ENCODE results near the gene FOXJ3. TPM values are rescaled to one million over a fixed set of nuclear protein-coding genes. Genes with fewer than 3 reads are reported as not detected.

The FOXJ3 gene
- total RNA-seq, 1 donor, result 34.5 TPM

GRCh38 chr1:42334240-42335049, 590 bp downstream of the FOXJ3 start:
- H3K4me3 ChIP-seq (ENCODE audit: low read depth, low read length), result peak overlapping the region; percentile 97
- TF ChIP-seq CTCF (IDR thresholded peaks at IDR 0.05; ENCODE audit: insufficient read depth, low read depth, low read length), result peak; percentile 7
- DNase-seq (ENCODE audit: low read depth), result peak; percentile 64

- DNase-seq (ENCODE audit: low read depth), result peak; percentile 23
- TF ChIP-seq CTCF (IDR thresholded peaks at IDR 0.05; ENCODE audit: insufficient read depth, low read depth, low read length), result peak; percentile 0
- H3K4me3 ChIP-seq (ENCODE audit: low read depth, low read length), result peak overlapping the region; percentile 97
These were observed 1.3 kb downstream of the FOXJ3 start for GRCh38 chr1:42333662-42334239.

- DNase-seq (ENCODE audit: low read depth), result no peak
- no peak for TF ChIP-seq CTCF (IDR thresholded peaks at IDR 0.05; ENCODE audit: insufficient read depth, low read depth, low read length)
- H3K4me3 ChIP-seq (ENCODE audit: low read depth, low read length), result no peak overlapping the region
These were observed 2.2 kb downstream of the FOXJ3 start for GRCh38 chr1:42332877-42333276.

- TF ChIP-seq CTCF (IDR thresholded peaks at IDR 0.05; ENCODE audit: insufficient read depth, low read depth, low read length), result no peak
- H3K4me3 ChIP-seq (ENCODE audit: low read depth, low read length), result no peak overlapping the region
- DNase-seq (ENCODE audit: low read depth), result no peak
These were observed 4.8 kb downstream of the FOXJ3 start for GRCh38 chr1:42330215-42330614.

GRCh38 chr1:42328916-42329496, 6.0 kb downstream of the FOXJ3 start:
- no peak overlapping the region for H3K4me3 ChIP-seq (ENCODE audit: low read depth, low read length)
- TF ChIP-seq CTCF (IDR thresholded peaks at IDR 0.05; ENCODE audit: insufficient read depth, low read depth, low read length), result no peak
- DNase-seq (ENCODE audit: low read depth), result no peak

- no peak for TF ChIP-seq CTCF (IDR thresholded peaks at IDR 0.05; ENCODE audit: insufficient read depth, low read depth, low read length)
- DNase-seq (ENCODE audit: low read depth), result no peak
- H3K4me3 ChIP-seq (ENCODE audit: low read depth, low read length), result no peak overlapping the region
These were observed 6.9 kb downstream of the FOXJ3 start for GRCh38 chr1:42328047-42328625.

Data from fibroblast of villous mesenchyme (primary cell).